ENCODE data around the gene DOHH. TPM values are rescaled to one million over a fixed set of nuclear protein-coding genes. Genes with fewer than 3 reads are reported as not detected.
A peak's percentile ranks its signal among the peaks of the same experiment; 100 is the strongest.

DOHH gene
- polyA plus RNA-seq, result 4.2 to 7.4 TPM (median 6.2 TPM) in 3 replicates
- polyA plus RNA-seq (2011; ENCODE audit: low read depth), result 1.4 TPM
- 1.7 and 8.2 TPM in 2 replicates for polyA plus RNA-seq (2011; cell fraction: cytosol; rRNA removed)
- polyA plus RNA-seq (2011; cell fraction: nucleus; rRNA removed), result 4.3 and 6.4 TPM in 2 replicates
- 4.5 and 16.2 TPM in 2 replicates for polyA plus RNA-seq (2012; ENCODE audit: low replicate concordance)
- 1.5 to 2.6 TPM (median 1.6 TPM) in 3 replicates for polyA minus RNA-seq
- 17.6 TPM for polyA minus RNA-seq (2011; cell fraction: cytosol; rRNA and poly(A)+ RNA removed)
- 4.6 and 6.3 TPM in 2 replicates for polyA minus RNA-seq (2011; cell fraction: nucleus; rRNA and poly(A)+ RNA removed)

GRCh38 chr19:3500429-3501101, at the start of gene DOHH:
Gene DOHH, minus strand, starts transcription at chr19:3500674. Its CDS starts 3,860 bp downstream, at chr19:3496814.
- H3K4me1 ChIP-seq (ENCODE audit: control insufficient read depth, extremely low read depth, insufficient read depth, low read length), result peaks cover 10% of the 10 kb centered on the region
- H3K27me3 ChIP-seq (ENCODE audit: control insufficient read depth, extremely low read depth, insufficient read depth, low read length), result no peaks in the 10 kb centered on the region
- peak within 1 kb of the TSS; percentile 99 for H3K9ac ChIP-seq (ENCODE audit: control insufficient read depth, extremely low read depth, insufficient read depth, low read length)
- H3K27ac ChIP-seq (ENCODE audit: control insufficient read depth, insufficient read depth, low read length), result peak within 1 kb of the TSS; percentile 99
- H3K9me1 ChIP-seq (ENCODE audit: control insufficient read depth, extremely low read depth, insufficient read depth, low read length), result peaks cover 3% of the 10 kb centered on the region
- peaks cover 30% of the 10 kb centered on the region for H3K79me2 ChIP-seq (ENCODE audit: control insufficient read depth, insufficient read depth, low read length)
- H2AFZ ChIP-seq (ENCODE audit: control insufficient read depth, low read length), result peak within 1 kb of the TSS; percentile 99
- H3K36me3 ChIP-seq (ENCODE audit: control insufficient read depth in 2 of 2, extremely low read depth in 1 of 2, insufficient read depth in 2 of 2, low read length in 2 of 2), result peaks cover 0 to 11% of the 10 kb centered on the region in 2 experiments
- H3K4me3 ChIP-seq (ENCODE audit: control insufficient read depth in 2 of 3, extremely low read depth in 1 of 3, insufficient read depth in 2 of 3, low read depth in 1 of 3, low read length in 3 of 3), result peak within 1 kb of the TSS; percentile 78 to 99 (median 97)
- dilution Hi-C loops (cut with MboI; ENCODE audit: extremely low pct_ligation_motif_present, low sequenced_read_pairs), result no loop called here
- H4K20me1 ChIP-seq (ENCODE audit: control insufficient read depth, extremely low read depth, insufficient read depth, low read length), result no peaks in the 10 kb centered on the region
- no peak for TF ChIP-seq EZH2 (IDR thresholded peaks at IDR 0.05; ENCODE audit: low read length)
- TF ChIP-seq CTCF (optimal IDR thresholded peaks at IDR 0.05 in 1 of 3, IDR thresholded peaks at IDR 0.05 in 1 of 3, conservative IDR thresholded peaks at IDR 0.05 in 1 of 3; ENCODE audit: extremely low read depth in 1 of 3, insufficient read depth in 2 of 3, low read length in 3 of 3), result no peak
- H3K9me3 ChIP-seq (ENCODE audit: control insufficient read depth, low read depth, low read length), result no peaks in the 10 kb centered on the region
- DNase-seq (ENCODE audit: low read depth, low spot score) (peak; percentile 93), FAIRE-seq (peak; percentile 76)
- H3K4me2 ChIP-seq (ENCODE audit: control insufficient read depth, extremely low read depth, insufficient read depth, low read depth, low read length), result peak within 1 kb of the TSS; percentile 92

- Histone ChIP-seq H3K9ac (ENCODE audit: control insufficient read depth, extremely low read depth, insufficient read depth, low read length) (no peak overlapping the region), H3K27me3 (ENCODE audit: control insufficient read depth, extremely low read depth, insufficient read depth, low read length) (no peaks in the 10 kb centered on the region), H2AFZ (ENCODE audit: control insufficient read depth, low read length) (no peak overlapping the region), H3K9me3 (ENCODE audit: control insufficient read depth, low read depth, low read length) (no peaks in the 10 kb centered on the region), H3K4me3 (ENCODE audit: control insufficient read depth in 2 of 3, extremely low read depth in 1 of 3, insufficient read depth in 2 of 3, low read depth in 1 of 3, low read length in 3 of 3) (no peak overlapping the region), H3K9me1 (ENCODE audit: control insufficient read depth, extremely low read depth, insufficient read depth, low read length) (no peaks in the 10 kb centered on the region), H4K20me1 (ENCODE audit: control insufficient read depth, extremely low read depth, insufficient read depth, low read length) (peaks cover 11% of the 10 kb centered on the region), H3K36me3 (ENCODE audit: control insufficient read depth in 2 of 2, extremely low read depth in 1 of 2, insufficient read depth in 2 of 2, low read length in 2 of 2) (peaks cover 9 to 17% of the 10 kb centered on the region in 2 experiments), H3K4me2 (ENCODE audit: control insufficient read depth, extremely low read depth, insufficient read depth, low read depth, low read length) (no peak overlapping the region), H3K79me2 (ENCODE audit: control insufficient read depth, insufficient read depth, low read length) (peaks cover 15% of the 10 kb centered on the region), H3K4me1 (ENCODE audit: control insufficient read depth, extremely low read depth, insufficient read depth, low read length) (peaks cover 8% of the 10 kb centered on the region), H3K27ac (ENCODE audit: control insufficient read depth, insufficient read depth, low read length) (no peak overlapping the region)
- DNase-seq (ENCODE audit: low read depth, low spot score) (no peak), FAIRE-seq (no peak)
- dilution Hi-C loops (cut with MboI; ENCODE audit: extremely low pct_ligation_motif_present, low sequenced_read_pairs), result no loop called here
- TF ChIP-seq EZH2 (IDR thresholded peaks at IDR 0.05; ENCODE audit: low read length), result no peak
- no peak for TF ChIP-seq CTCF (optimal IDR thresholded peaks at IDR 0.05 in 1 of 3, IDR thresholded peaks at IDR 0.05 in 1 of 3, conservative IDR thresholded peaks at IDR 0.05 in 1 of 3; ENCODE audit: extremely low read depth in 1 of 3, insufficient read depth in 2 of 3, low read length in 3 of 3)
These were observed 49.3 kb upstream of the DOHH start for GRCh38 chr19:3549816-3550215.

Measured in keratinocyte (primary cell).